ENCODE data around the gene EEF1AKMT3. TPM values are rescaled to one million over a fixed set of nuclear protein-coding genes. Genes with fewer than 3 reads are reported as not detected.

EEF1AKMT3 gene
- total and polyA plus RNA-seq, 7 donors: 0.62 to 2.0 (median 1.3) TPM

GRCh38 chr12:57808351-57808750 is 35.9 kb downstream of the EEF1AKMT3 start:
- Histone ChIP-seq H3K36me3 (ENCODE audit: insufficient read depth in 1 of 2, low read depth in 1 of 2) (peaks cover 0 to 99% of the 10 kb centered on the region in 2 donors), H3K9me3 (no peaks in the 10 kb centered on the region), H3K27me3 (ENCODE audit: insufficient read depth in 3 of 3, low read length in 2 of 3) (no peaks in the 10 kb centered on the region), H3K27ac (no peak overlapping the region), H3K4me1 (no peaks in the 10 kb centered on the region), H3K4me3 (no peak overlapping the region)
- 81 to 86% (median 84%) methylated on average over 5 of the region's 5 CpGs for WGBS, 3 donors
- ATAC-seq (no peak), DNase-seq (no peak)
- TF ChIP-seq, protein P1, sequence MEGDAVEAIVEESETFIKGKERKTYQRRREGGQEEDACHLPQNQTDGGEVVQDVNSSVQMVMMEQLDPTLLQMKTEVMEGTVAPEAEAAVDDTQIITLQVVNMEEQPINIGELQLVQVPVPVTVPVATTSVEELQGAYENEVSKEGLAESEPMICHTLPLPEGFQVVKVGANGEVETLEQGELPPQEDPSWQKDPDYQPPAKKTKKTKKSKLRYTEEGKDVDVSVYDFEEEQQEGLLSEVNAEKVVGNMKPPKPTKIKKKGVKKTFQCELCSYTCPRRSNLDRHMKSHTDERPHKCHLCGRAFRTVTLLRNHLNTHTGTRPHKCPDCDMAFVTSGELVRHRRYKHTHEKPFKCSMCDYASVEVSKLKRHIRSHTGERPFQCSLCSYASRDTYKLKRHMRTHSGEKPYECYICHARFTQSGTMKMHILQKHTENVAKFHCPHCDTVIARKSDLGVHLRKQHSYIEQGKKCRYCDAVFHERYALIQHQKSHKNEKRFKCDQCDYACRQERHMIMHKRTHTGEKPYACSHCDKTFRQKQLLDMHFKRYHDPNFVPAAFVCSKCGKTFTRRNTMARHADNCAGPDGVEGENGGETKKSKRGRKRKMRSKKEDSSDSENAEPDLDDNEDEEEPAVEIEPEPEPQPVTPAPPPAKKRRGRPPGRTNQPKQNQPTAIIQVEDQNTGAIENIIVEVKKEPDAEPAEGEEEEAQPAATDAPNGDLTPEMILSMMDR (IDR thresholded peaks at IDR 0.05): no peak
- intact Hi-C loops (cut with DNase I): no loop called here

GRCh38 chr12:57809425-57809824 is 37.0 kb downstream of the EEF1AKMT3 start:
- Histone ChIP-seq H3K9me3 (no peaks in the 10 kb centered on the region), H3K4me3 (no peak overlapping the region), H3K4me1 (peaks cover under 1% of the 10 kb centered on the region), H3K36me3 (ENCODE audit: insufficient read depth in 1 of 2, low read depth in 1 of 2) (peaks cover 0 to 93% of the 10 kb centered on the region in 2 donors), H3K27me3 (ENCODE audit: insufficient read depth in 3 of 3, low read length in 2 of 3) (no peaks in the 10 kb centered on the region), H3K27ac (no peak overlapping the region)
- intact Hi-C loops (cut with DNase I): no loop called here
- TF ChIP-seq, protein P1 (IDR thresholded peaks at IDR 0.05): no peak
- DNase-seq: no peak
- ATAC-seq: no peak
- 91 to 96% (median 92%) methylated on average over 3 of the region's 3 CpGs for WGBS, 3 donors

GRCh38 chr12:57810450-57810849 is 38.0 kb downstream of the EEF1AKMT3 start:
- H3K4me3 ChIP-seq: no peak overlapping the region
- intact Hi-C loops (cut with DNase I): no loop called here
- no peak for ATAC-seq
- H3K36me3 ChIP-seq (ENCODE audit: insufficient read depth in 1 of 2, low read depth in 1 of 2): peaks cover 0 to 83% of the 10 kb centered on the region in 2 donors
- H3K9me3 ChIP-seq: no peaks in the 10 kb centered on the region
- DNase-seq: no peak
- 72 to 90% (median 80%) methylated on average over 5 of the region's 5 CpGs for WGBS, 3 donors
- no peak overlapping the region for H3K27ac ChIP-seq
- H3K4me1 ChIP-seq: peaks cover 11% of the 10 kb centered on the region
- TF ChIP-seq, protein P1 (IDR thresholded peaks at IDR 0.05): no peak
- no peaks in the 10 kb centered on the region for H3K27me3 ChIP-seq (ENCODE audit: insufficient read depth in 3 of 3, low read length in 2 of 3)

GRCh38 chr12:57811028-57811755 is 38.8 kb downstream of the EEF1AKMT3 start:
- peaks cover 0 to 75% of the 10 kb centered on the region in 2 donors for H3K36me3 ChIP-seq (ENCODE audit: insufficient read depth in 1 of 2, low read depth in 1 of 2)
- intact Hi-C loops (cut with DNase I): no loop called here

More at GRCh38 chr12:57811028-57811755, 38.8 kb downstream of the EEF1AKMT3 start:
- H3K9me3 ChIP-seq: no peaks in the 10 kb centered on the region
- H3K27ac ChIP-seq: no peak overlapping the region
- no peak for ATAC-seq
- H3K4me3 ChIP-seq: no peak overlapping the region
- TF ChIP-seq, protein P1 (IDR thresholded peaks at IDR 0.05): no peak
- WGBS, 3 donors: 84 to 91% (median 89%) methylated on average over 10 of the region's 10 CpGs
- H3K4me1 ChIP-seq: peaks cover 12% of the 10 kb centered on the region
- DNase-seq: no peak
- H3K27me3 ChIP-seq (ENCODE audit: insufficient read depth in 3 of 3, low read length in 2 of 3): no peaks in the 10 kb centered on the region
